ENCODE measurements around the gene MAPRE3. TPM values are rescaled to one million over a fixed set of nuclear protein-coding genes. Genes with fewer than 3 reads are reported as not detected.

MAPRE3 gene
- total RNA-seq, 2 experiments from 2014 or later: 1.6 to 1.7 TPM

DNA sequence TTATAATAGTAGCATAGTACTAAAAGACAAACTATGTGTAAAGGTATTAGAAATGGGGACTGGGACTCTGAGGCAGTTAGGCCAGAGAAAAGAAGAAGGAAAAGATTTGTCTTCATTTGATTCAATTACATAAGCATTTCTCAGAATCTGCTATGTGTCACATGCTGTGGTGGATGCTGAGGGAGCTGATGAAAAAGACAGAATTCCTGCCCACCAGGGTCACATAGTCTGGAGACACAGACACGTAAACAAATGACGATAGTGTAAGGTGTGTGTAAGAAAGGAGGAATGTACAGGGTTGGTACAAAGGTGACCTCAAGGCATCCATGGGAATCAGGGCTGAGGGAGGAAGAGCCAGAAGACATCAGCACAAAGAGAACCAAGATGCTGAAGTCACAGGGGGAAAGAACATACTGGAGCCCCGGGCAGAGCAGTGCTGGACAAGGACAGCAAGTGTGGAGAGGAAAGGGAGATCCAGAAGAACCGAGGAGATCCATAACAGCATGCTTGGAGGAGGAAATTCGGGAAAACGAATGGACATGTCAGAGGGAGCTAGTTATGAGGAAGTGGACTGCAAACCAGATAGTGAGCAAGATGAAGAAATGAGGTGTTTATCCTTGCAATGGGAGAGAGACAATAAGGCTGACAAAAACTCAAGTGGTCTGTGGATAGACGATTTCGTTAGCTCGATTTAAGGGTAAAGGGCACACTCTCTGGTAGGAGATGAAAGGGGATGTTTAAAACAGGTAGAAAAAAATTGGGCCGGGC is 1.2 kb upstream of the MAPRE3 start:
- Mint-ChIP-seq H3K9me3 (no peaks in the 10 kb centered on the region), H3K4me3 (peak overlapping the region; percentile 67), H3K4me1 (ENCODE audit: low read depth) (peaks cover 16% of the 10 kb centered on the region), H3K27ac (no peak overlapping the region), H3K36me3 (ENCODE audit: low read depth) (no peaks in the 10 kb centered on the region), H3K27me3 (peaks cover 16% of the 10 kb centered on the region)
- CTCF ChIA-PET: interaction anchor here (1.1 to 3.2 kb wide), 5 partner anchors 7 to 123 kb away, joined by 3 to 20 read pairs (median 7); no protein-coding TSS in a partner anchor
- intact Hi-C loops (cut with micrococcal nuclease): no loop called here
- POLR2A ChIA-PET: no interaction called here
- no peak for ATAC-seq
- TF ChIP-seq, protein P1, sequence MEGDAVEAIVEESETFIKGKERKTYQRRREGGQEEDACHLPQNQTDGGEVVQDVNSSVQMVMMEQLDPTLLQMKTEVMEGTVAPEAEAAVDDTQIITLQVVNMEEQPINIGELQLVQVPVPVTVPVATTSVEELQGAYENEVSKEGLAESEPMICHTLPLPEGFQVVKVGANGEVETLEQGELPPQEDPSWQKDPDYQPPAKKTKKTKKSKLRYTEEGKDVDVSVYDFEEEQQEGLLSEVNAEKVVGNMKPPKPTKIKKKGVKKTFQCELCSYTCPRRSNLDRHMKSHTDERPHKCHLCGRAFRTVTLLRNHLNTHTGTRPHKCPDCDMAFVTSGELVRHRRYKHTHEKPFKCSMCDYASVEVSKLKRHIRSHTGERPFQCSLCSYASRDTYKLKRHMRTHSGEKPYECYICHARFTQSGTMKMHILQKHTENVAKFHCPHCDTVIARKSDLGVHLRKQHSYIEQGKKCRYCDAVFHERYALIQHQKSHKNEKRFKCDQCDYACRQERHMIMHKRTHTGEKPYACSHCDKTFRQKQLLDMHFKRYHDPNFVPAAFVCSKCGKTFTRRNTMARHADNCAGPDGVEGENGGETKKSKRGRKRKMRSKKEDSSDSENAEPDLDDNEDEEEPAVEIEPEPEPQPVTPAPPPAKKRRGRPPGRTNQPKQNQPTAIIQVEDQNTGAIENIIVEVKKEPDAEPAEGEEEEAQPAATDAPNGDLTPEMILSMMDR (IDR thresholded peaks at IDR 0.05): no peak
- no peak for DNase-seq

GRCh38 chr2:26970928-26971627 is 641 bp downstream of the MAPRE3 start:
- H3K4me1 Mint-ChIP-seq (ENCODE audit: low read depth): peaks cover 16% of the 10 kb centered on the region
- DNase-seq (no peak), ATAC-seq (peak; percentile 6)
- CTCF ChIA-PET: interaction anchor here (1.0 to 3.0 kb wide), 3 partner anchors 9 to 46 kb away, joined by 4 to 18 read pairs (median 5); no protein-coding TSS in a partner anchor
- H3K36me3 Mint-ChIP-seq (ENCODE audit: low read depth): no peaks in the 10 kb centered on the region
- POLR2A ChIA-PET: interaction anchor here (0.6 to 0.9 kb wide), 2 partner anchors 19 to 98 kb away, joined by 3 read pairs; no protein-coding TSS in a partner anchor
- peak overlapping the region; percentile 74 for H3K4me3 Mint-ChIP-seq
- H3K9me3 Mint-ChIP-seq: no peaks in the 10 kb centered on the region
- TF ChIP-seq, protein P1 (IDR thresholded peaks at IDR 0.05): no peak
- intact Hi-C loops (cut with micrococcal nuclease): no loop called here
- H3K27ac Mint-ChIP-seq: no peak overlapping the region
- peaks cover 16% of the 10 kb centered on the region for H3K27me3 Mint-ChIP-seq

GRCh38 chr2:26971911-26972786 is 1.7 kb downstream of the MAPRE3 start:
- CTCF ChIA-PET: interaction anchor here (1.0 to 3.0 kb wide), 5 partner anchors 10 to 126 kb away, joined by 4 to 18 read pairs (median 5); no protein-coding TSS in a partner anchor
- peak overlapping the region; percentile 74 for H3K4me3 Mint-ChIP-seq
- H3K36me3 Mint-ChIP-seq (ENCODE audit: low read depth): no peaks in the 10 kb centered on the region
- H3K9me3 Mint-ChIP-seq: no peaks in the 10 kb centered on the region
- peaks cover 13% of the 10 kb centered on the region for H3K27me3 Mint-ChIP-seq
- H3K27ac Mint-ChIP-seq: no peak overlapping the region
- POLR2A ChIA-PET: no interaction called here
- ATAC-seq: no peak
- TF ChIP-seq, protein P1 (IDR thresholded peaks at IDR 0.05): no peak
- intact Hi-C loops (cut with micrococcal nuclease): no loop called here
- H3K4me1 Mint-ChIP-seq (ENCODE audit: low read depth): peaks cover 16% of the 10 kb centered on the region
- no peak for DNase-seq

DNA sequence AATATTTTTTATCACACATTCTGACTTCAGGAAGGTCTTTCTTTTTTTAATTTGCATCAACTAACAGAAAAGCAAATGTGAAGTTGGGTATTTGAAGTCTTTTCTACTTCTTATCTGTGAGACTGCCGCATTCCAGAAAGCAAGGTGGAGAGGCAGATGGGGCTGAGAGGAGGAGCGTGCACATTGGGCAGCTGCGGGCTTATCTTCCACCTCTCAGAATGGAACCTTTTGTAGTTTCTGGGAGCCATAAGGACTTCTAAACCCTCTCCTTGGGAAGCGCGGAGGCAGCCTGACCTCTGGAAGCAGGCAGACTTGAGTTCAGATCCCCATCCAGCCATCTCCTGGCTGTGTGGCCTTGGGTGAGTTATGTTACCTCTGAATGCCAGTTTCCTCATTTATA is 3.9 kb downstream of the MAPRE3 start:
- DNase-seq (no peak), ATAC-seq (no peak)
- ChIA-PET CTCF (interaction anchor here (0.6 to 1.3 kb wide), 2 partner anchors 42 to 329 kb away, joined by 3 to 7 read pairs; no protein-coding TSS in a partner anchor), POLR2A (no interaction called here)
- intact Hi-C loops (cut with micrococcal nuclease): no loop called here
- TF ChIP-seq, protein P1 (IDR thresholded peaks at IDR 0.05): no peak
- Mint-ChIP-seq H3K27ac (no peak overlapping the region), H3K4me1 (ENCODE audit: low read depth) (peaks cover 11% of the 10 kb centered on the region), H3K4me3 (no peak overlapping the region), H3K9me3 (no peaks in the 10 kb centered on the region), H3K36me3 (ENCODE audit: low read depth) (no peaks in the 10 kb centered on the region), H3K27me3 (peaks cover 4% of the 10 kb centered on the region)

All from activated CD8-positive, alpha-beta T cell treated with anti-CD3 and anti-CD28 coated beads for 36 hours (primary cell).